Measurements from ENCODE around the gene CIROP.

The CIROP gene

GRCh38 chr14:23115918-23116317 lies 11.1 kb upstream of the CIROP start:
- TF ChIP-seq CTCF (IDR thresholded peaks at IDR 0.05; ENCODE audit: low read depth, low read length, missing control alignments): no peak
- in situ Hi-C loops (cut with HindIII; ENCODE audit: low sequenced_read_pairs): no loop called here

GRCh38 chr14:23115039-23115731 lies 10.4 kb upstream of the CIROP start:
- no peak overlapping the region for H3K4me3 ChIP-seq (ENCODE audit: low read depth, low read length)
- in situ Hi-C loops (cut with HindIII; ENCODE audit: low sequenced_read_pairs): no loop called here
- no peak for TF ChIP-seq CTCF (IDR thresholded peaks at IDR 0.05; ENCODE audit: low read depth, low read length, missing control alignments)
- peak; percentile 85 for DNase-seq (ENCODE audit: low read depth)

More at GRCh38 chr14:23115918-23116317, 11.1 kb upstream of the CIROP start:
- no peak overlapping the region for H3K4me3 ChIP-seq (ENCODE audit: low read depth, low read length)
- DNase-seq (ENCODE audit: low read depth): no peak

- DNase-seq (ENCODE audit: low read depth): no peak
- no peak for TF ChIP-seq CTCF (IDR thresholded peaks at IDR 0.05; ENCODE audit: low read depth, low read length, missing control alignments)
- H3K4me3 ChIP-seq (ENCODE audit: low read depth, low read length): no peak overlapping the region
- in situ Hi-C loops (cut with HindIII; ENCODE audit: low sequenced_read_pairs): no loop called here
Observed at GRCh38 chr14:23114669-23115038, 9.9 kb upstream of the CIROP start.

- in situ Hi-C loops (cut with HindIII; ENCODE audit: low sequenced_read_pairs): no loop called here
- DNase-seq (ENCODE audit: low read depth): no peak
- no peak for TF ChIP-seq CTCF (IDR thresholded peaks at IDR 0.05; ENCODE audit: low read depth, low read length, missing control alignments)
- H3K4me3 ChIP-seq (ENCODE audit: low read depth, low read length): no peak overlapping the region
Observed at GRCh38 chr14:23114120-23114458, 9.3 kb upstream of the CIROP start.

- no peak for TF ChIP-seq CTCF (IDR thresholded peaks at IDR 0.05; ENCODE audit: low read depth, low read length, missing control alignments)
- H3K4me3 ChIP-seq (ENCODE audit: low read depth, low read length): no peak overlapping the region
- no peak for DNase-seq (ENCODE audit: low read depth)
- in situ Hi-C loops (cut with HindIII; ENCODE audit: low sequenced_read_pairs): no loop called here
Observed at GRCh38 chr14:23113431-23114119, 8.8 kb upstream of the CIROP start.

GRCh38 chr14:23112359-23113178 lies 7.8 kb upstream of the CIROP start:
- in situ Hi-C loops (cut with HindIII; ENCODE audit: low sequenced_read_pairs): no loop called here
- no peak for DNase-seq (ENCODE audit: low read depth)
- no peak for TF ChIP-seq CTCF (IDR thresholded peaks at IDR 0.05; ENCODE audit: low read depth, low read length, missing control alignments)
- no peak overlapping the region for H3K4me3 ChIP-seq (ENCODE audit: low read depth, low read length)
